Right lobe of liver (tissue), 4 donors: ENCODE measurements around the gene ZBTB16.

Experiments
- POLR2A ChIP-seq: fragments of 450-650 bp; IDR thresholded peaks from one replicate; pipeline ENCODE4 v1.6.1; 2017; ENCODE audit warnings: antibody characterized with exemption, mild to moderate bottlenecking
- TF ChIP-seq, protein P1 (sequence below), 4 donors: fragments of 200-600 bp in 3 of 4; fragments of 450-650 bp in 1 of 4; IDR thresholded peaks; one replicate each; pipeline versions ENCODE4 v1.5.1 to v1.8.0; 2016 to 2022; ENCODE audit warnings: antibody characterized with exemption in 4 of 4, mild to moderate bottlenecking in 2 of 4
- donor health status: DM: no; HTN: no; CAD: no.
- donor health status: DM: no; HTN: no; CAD: no.
- donor health status: DM: no; HTN: yes; CAD: no.

- TF ChIP-seq, protein P1, sequence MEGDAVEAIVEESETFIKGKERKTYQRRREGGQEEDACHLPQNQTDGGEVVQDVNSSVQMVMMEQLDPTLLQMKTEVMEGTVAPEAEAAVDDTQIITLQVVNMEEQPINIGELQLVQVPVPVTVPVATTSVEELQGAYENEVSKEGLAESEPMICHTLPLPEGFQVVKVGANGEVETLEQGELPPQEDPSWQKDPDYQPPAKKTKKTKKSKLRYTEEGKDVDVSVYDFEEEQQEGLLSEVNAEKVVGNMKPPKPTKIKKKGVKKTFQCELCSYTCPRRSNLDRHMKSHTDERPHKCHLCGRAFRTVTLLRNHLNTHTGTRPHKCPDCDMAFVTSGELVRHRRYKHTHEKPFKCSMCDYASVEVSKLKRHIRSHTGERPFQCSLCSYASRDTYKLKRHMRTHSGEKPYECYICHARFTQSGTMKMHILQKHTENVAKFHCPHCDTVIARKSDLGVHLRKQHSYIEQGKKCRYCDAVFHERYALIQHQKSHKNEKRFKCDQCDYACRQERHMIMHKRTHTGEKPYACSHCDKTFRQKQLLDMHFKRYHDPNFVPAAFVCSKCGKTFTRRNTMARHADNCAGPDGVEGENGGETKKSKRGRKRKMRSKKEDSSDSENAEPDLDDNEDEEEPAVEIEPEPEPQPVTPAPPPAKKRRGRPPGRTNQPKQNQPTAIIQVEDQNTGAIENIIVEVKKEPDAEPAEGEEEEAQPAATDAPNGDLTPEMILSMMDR (IDR thresholded peaks at IDR 0.05), result no peak
- no peak for TF ChIP-seq POLR2A
Observed at GRCh38 chr11:114080769-114081168, 21.3 kb downstream of the ZBTB16 start.
